Measurements from ENCODE around the gene MGAT4C. TPM values are rescaled to one million over a fixed set of nuclear protein-coding genes. Genes with fewer than 3 reads are reported as not detected.

MGAT4C gene
- total RNA-seq, 1 experiment from 2014 or later: not detected

DNA sequence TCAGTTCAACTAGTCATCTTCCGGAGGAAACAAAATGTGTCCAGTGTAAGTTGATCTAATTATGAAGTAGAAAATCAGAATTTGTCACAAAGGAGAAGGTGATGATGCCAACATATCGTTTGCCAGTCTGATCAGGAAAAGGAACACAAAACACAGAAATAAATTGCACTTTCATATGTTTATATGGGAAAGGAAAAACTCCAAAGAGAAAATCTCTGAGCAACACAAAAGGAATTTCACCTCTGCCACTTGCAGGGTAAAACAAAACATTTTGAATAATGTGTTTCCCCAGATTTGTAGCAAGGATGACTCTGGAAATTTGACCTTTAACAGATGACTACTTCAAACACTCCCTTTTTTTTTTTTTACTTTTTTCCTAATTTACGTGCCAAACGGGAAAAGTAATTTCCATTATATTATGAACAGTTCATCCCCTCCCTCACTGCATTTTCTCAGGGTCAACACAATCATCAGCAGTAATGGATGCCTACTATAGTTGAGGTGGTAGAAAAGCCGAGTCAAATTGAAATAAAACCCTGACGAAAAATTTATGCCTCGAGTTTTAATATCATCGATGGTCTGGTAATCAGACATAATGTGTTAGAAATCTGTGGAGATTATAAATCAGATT, 25.6 kb downstream of the MGAT4C start:
- POLR2A ChIA-PET: no interaction called here
- no TSS peak for BruUV-seq (replicated peaks)
- Mint-ChIP-seq H3K4me1 (ENCODE audit: low read depth, unreplicated experiment) (no peaks in the 10 kb centered on the region), H3K9me3 (ENCODE audit: unreplicated experiment) (no peaks in the 10 kb centered on the region), H3K27ac (ENCODE audit: unreplicated experiment) (no peak overlapping the region), H3K27me3 (ENCODE audit: insufficient read depth, unreplicated experiment) (peaks cover 13% of the 10 kb centered on the region), H3K4me3 (ENCODE audit: unreplicated experiment) (no peak overlapping the region), H3K36me3 (ENCODE audit: insufficient read depth, unreplicated experiment) (no peaks in the 10 kb centered on the region)
- DNase-seq: no peak
- Histone ChIP-seq H3K4me3 (ENCODE audit: low read depth, low read length) (no peak overlapping the region), H3K27me3 (replicated peaks; ENCODE audit: control insufficient read depth, insufficient read depth, low read length) (no peaks in the 10 kb centered on the region), H3K9me3 (no peaks in the 10 kb centered on the region), H3K4me1 (no peaks in the 10 kb centered on the region), H3K36me3 (ENCODE audit: control insufficient read depth, insufficient read depth, low read length) (no peaks in the 10 kb centered on the region)
- CTCF ChIA-PET: no interaction called here
- TF ChIP-seq, protein P1, sequence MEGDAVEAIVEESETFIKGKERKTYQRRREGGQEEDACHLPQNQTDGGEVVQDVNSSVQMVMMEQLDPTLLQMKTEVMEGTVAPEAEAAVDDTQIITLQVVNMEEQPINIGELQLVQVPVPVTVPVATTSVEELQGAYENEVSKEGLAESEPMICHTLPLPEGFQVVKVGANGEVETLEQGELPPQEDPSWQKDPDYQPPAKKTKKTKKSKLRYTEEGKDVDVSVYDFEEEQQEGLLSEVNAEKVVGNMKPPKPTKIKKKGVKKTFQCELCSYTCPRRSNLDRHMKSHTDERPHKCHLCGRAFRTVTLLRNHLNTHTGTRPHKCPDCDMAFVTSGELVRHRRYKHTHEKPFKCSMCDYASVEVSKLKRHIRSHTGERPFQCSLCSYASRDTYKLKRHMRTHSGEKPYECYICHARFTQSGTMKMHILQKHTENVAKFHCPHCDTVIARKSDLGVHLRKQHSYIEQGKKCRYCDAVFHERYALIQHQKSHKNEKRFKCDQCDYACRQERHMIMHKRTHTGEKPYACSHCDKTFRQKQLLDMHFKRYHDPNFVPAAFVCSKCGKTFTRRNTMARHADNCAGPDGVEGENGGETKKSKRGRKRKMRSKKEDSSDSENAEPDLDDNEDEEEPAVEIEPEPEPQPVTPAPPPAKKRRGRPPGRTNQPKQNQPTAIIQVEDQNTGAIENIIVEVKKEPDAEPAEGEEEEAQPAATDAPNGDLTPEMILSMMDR (IDR thresholded peaks at IDR 0.05; ENCODE audit: insufficient read depth in 1 of 2, low read depth in 1 of 2, low read length in 1 of 2, severe bottlenecking in 1 of 2, unreplicated experiment in 1 of 2): no peak
- intact Hi-C loops (cut with micrococcal nuclease; ENCODE audit: unreplicated experiment): no loop called here

DNA sequence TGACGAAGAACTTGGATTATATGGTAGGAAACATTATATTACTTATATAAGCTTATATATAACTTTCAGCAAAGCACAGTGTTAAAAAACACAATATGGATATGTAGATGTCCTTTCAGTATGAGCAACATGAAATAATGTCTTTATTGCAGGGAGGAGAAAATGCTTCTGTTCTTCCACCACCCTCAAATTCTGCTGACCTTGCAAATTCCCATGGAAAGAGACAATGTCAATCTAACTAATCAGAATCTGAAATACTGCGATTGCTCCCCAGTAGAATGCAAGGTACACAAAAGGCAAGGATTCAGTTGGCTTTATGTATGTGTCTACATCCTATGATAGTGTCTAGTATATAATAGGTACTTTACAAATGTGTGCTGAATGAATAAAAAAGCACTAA, 26.4 kb downstream of the MGAT4C start:
- TF ChIP-seq, protein P1 (IDR thresholded peaks at IDR 0.05; ENCODE audit: insufficient read depth in 1 of 2, low read depth in 1 of 2, low read length in 1 of 2, severe bottlenecking in 1 of 2, unreplicated experiment in 1 of 2): no peak
- Mint-ChIP-seq H3K27me3 (ENCODE audit: insufficient read depth, unreplicated experiment) (peaks cover 10% of the 10 kb centered on the region), H3K4me1 (ENCODE audit: low read depth, unreplicated experiment) (no peaks in the 10 kb centered on the region), H3K36me3 (ENCODE audit: insufficient read depth, unreplicated experiment) (no peaks in the 10 kb centered on the region), H3K9me3 (ENCODE audit: unreplicated experiment) (no peaks in the 10 kb centered on the region), H3K27ac (ENCODE audit: unreplicated experiment) (no peak overlapping the region), H3K4me3 (ENCODE audit: unreplicated experiment) (no peak overlapping the region)
- Histone ChIP-seq H3K36me3 (ENCODE audit: control insufficient read depth, insufficient read depth, low read length) (no peaks in the 10 kb centered on the region), H3K4me1 (no peaks in the 10 kb centered on the region), H3K27me3 (replicated peaks; ENCODE audit: control insufficient read depth, insufficient read depth, low read length) (no peaks in the 10 kb centered on the region), H3K4me3 (ENCODE audit: low read depth, low read length) (no peak overlapping the region), H3K9me3 (no peaks in the 10 kb centered on the region)
- intact Hi-C loops (cut with micrococcal nuclease; ENCODE audit: unreplicated experiment): no loop called here
- CTCF ChIA-PET: no interaction called here
- POLR2A ChIA-PET: no interaction called here
- no peak for DNase-seq
- BruUV-seq (replicated peaks): no TSS peak

GRCh38 chr12:86228656-86229055, 27.5 kb downstream of the MGAT4C start:
- H3K9me3 ChIP-seq: no peaks in the 10 kb centered on the region
- Mint-ChIP-seq H3K4me1 (ENCODE audit: low read depth, unreplicated experiment) (no peaks in the 10 kb centered on the region), H3K4me3 (ENCODE audit: unreplicated experiment) (no peak overlapping the region), H3K27ac (ENCODE audit: unreplicated experiment) (no peak overlapping the region), H3K9me3 (ENCODE audit: unreplicated experiment) (no peaks in the 10 kb centered on the region), H3K27me3 (ENCODE audit: insufficient read depth, unreplicated experiment) (peaks cover 10% of the 10 kb centered on the region), H3K36me3 (ENCODE audit: insufficient read depth, unreplicated experiment) (no peaks in the 10 kb centered on the region)
- H3K27me3 ChIP-seq (replicated peaks; ENCODE audit: control insufficient read depth, insufficient read depth, low read length): no peaks in the 10 kb centered on the region
- H3K4me1 ChIP-seq: no peaks in the 10 kb centered on the region
- no peak for DNase-seq
- TF ChIP-seq, protein P1 (IDR thresholded peaks at IDR 0.05; ENCODE audit: insufficient read depth in 1 of 2, low read depth in 1 of 2, low read length in 1 of 2, severe bottlenecking in 1 of 2, unreplicated experiment in 1 of 2): no peak
- no peak overlapping the region for H3K4me3 ChIP-seq (ENCODE audit: low read depth, low read length)
- ChIA-PET CTCF (no interaction called here), POLR2A (interaction anchor here (0.6 kb wide), 1 partner anchor 23 kb away, joined by 3 read pairs; no protein-coding TSS in a partner anchor)
- no peaks in the 10 kb centered on the region for H3K36me3 ChIP-seq (ENCODE audit: control insufficient read depth, insufficient read depth, low read length)
- intact Hi-C loops (cut with micrococcal nuclease; ENCODE audit: unreplicated experiment): no loop called here
- no TSS peak for BruUV-seq (replicated peaks)

Data from Caco-2 (cell line).